GM23338 (cell line): ENCODE data around the gene IRF2BPL. TPM values are rescaled to one million over a fixed set of nuclear protein-coding genes. Genes with fewer than 3 reads are reported as not detected.
A peak's percentile ranks its signal among the peaks of the same experiment; 100 is the strongest.

Experiments
- ATAC-seq: fragments of 200-7000 bp; cut with Tn5 transposase; 3 replicates; pipeline ENCODE4 v1.9.1; 2020
- DNase-seq: peaks from one replicate; pipeline ENCODE4 v3.0.0-alpha.2; 2015; ENCODE audit warnings: low spot score
- H2AFZ ChIP-seq: fragments of 200-600 bp; sonication (generic); 2 replicates; pipeline ENCODE4 v1.8.0; 2016; ENCODE audit warnings: antibody characterized with exemption, mild to moderate bottlenecking, moderate library complexity
- H3F3A ChIP-seq: fragments of 200-600 bp; sonication (generic); replicated peaks from 2 replicates; pipeline ENCODE4 v1.8.0; 2017; ENCODE audit warnings: antibody characterized with exemption, mixed run types, low read depth
- H3K27ac ChIP-seq: fragments of 200-600 bp; sonication (generic); 2 replicates; pipeline ENCODE4 v1.6.1; 2016; ENCODE audit warnings: low read depth
- H3K27me3 ChIP-seq: fragments of 200-600 bp; sonication (generic); 2 replicates; pipeline ENCODE4 v1.8.0; 2016; ENCODE audit warnings: mild to moderate bottlenecking, mixed run types, moderate library complexity; ENCODE audit not compliant: insufficient read depth
- H3K36me3 ChIP-seq: fragments of 200-600 bp; sonication (generic); 2 replicates; pipeline ENCODE4 v1.8.0; 2016; ENCODE audit warnings: mild to moderate bottlenecking; ENCODE audit not compliant: insufficient read depth
- H3K4me1 ChIP-seq: fragments of 200-600 bp; sonication (generic); 2 replicates; pipeline ENCODE4 v1.8.0; 2016; ENCODE audit warnings: mild to moderate bottlenecking, moderate library complexity; ENCODE audit not compliant: insufficient read depth
- H3K4me2 ChIP-seq: fragments of 200-600 bp; sonication (generic); 2 replicates; pipeline ENCODE4 v1.7.1; 2017; ENCODE audit warnings: mixed run types
- H3K4me3 ChIP-seq: fragments of 200-600 bp; sonication (generic); 2 replicates; pipeline ENCODE4 v1.6.1; 2016; ENCODE audit warnings: mixed run types
- H3K79me2 ChIP-seq: fragments of 200-600 bp; sonication (generic); replicated peaks from 2 replicates; pipeline ENCODE4 v1.8.0; 2017; ENCODE audit warnings: mild to moderate bottlenecking; ENCODE audit not compliant: insufficient read depth
- H3K9me2 ChIP-seq: fragments of 200-600 bp; sonication (generic); 2 replicates; pipeline ENCODE4 v1.8.0; 2017; ENCODE audit not compliant: insufficient read depth
- H4K20me1 ChIP-seq: fragments of 200-600 bp; sonication (generic); replicated peaks from 2 replicates; pipeline ENCODE4 v1.8.0; 2017; ENCODE audit warnings: mild to moderate bottlenecking; ENCODE audit not compliant: insufficient read depth
- H3K27ac Mint-ChIP-seq: 2 replicates; pipeline ENCODE4 v1.8.0; 2020; ENCODE audit warnings: inconsistent platforms, mild to moderate bottlenecking, moderate library complexity, mixed read lengths
- H3K27me3 Mint-ChIP-seq: 3 replicates; pipeline ENCODE4 v1.8.0; 2022; ENCODE audit warnings: low read depth, mild to moderate bottlenecking, moderate library complexity, mixed read lengths, inconsistent platforms; ENCODE audit not compliant: insufficient read depth, poor library complexity
- H3K36me3 Mint-ChIP-seq: 3 replicates; pipeline ENCODE4 v1.8.0; 2021; ENCODE audit warnings: low read depth, mild to moderate bottlenecking, inconsistent platforms, moderate library complexity, mixed read lengths
- H3K4me1 Mint-ChIP-seq: 3 replicates; pipeline ENCODE4 v1.8.0; 2020; ENCODE audit warnings: mild to moderate bottlenecking, inconsistent platforms, mixed read lengths
- H3K4me3 Mint-ChIP-seq: 3 replicates; pipeline ENCODE4 v1.8.0; 2021; ENCODE audit warnings: moderate library complexity, mild to moderate bottlenecking, inconsistent platforms, mixed read lengths
- H3K9me3 Mint-ChIP-seq: 3 replicates; pipeline ENCODE4 v1.8.0; 2020; ENCODE audit warnings: moderate library complexity, mild to moderate bottlenecking, inconsistent platforms, mixed read lengths
- CREB1 ChIP-seq: fragments of 250-450 bp; sonication (Bioruptor Pico); IDR thresholded peaks from 2 replicates; pipeline ENCODE4 v1.5.0; 2020; ENCODE audit warnings: low read depth, mild to moderate bottlenecking, moderate library complexity
- CTCF ChIP-seq, 2 experiments: fragments of 200-600 bp in 1 of 2; sonication (generic) in 1 of 2; conservative IDR thresholded peaks; 2 replicates each; pipeline versions ENCODE4 v1.5.1 to v1.6.1; 2016 to 2017; ENCODE audit warnings: antibody characterized with exemption in 2 of 2, low read depth in 2 of 2, mild to moderate bottlenecking in 2 of 2, moderate library complexity in 1 of 2
- ETS1 ChIP-seq: IDR thresholded peaks from 2 replicates; pipeline ENCODE4 v1.6.1; 2016; ENCODE audit warnings: antibody characterized with exemption
- EZH2 ChIP-seq: fragments of 200-600 bp; sonication (generic); IDR thresholded peaks from one replicate; pipeline ENCODE4 v1.8.0; 2017; ENCODE audit warnings: antibody characterized with exemption, mild to moderate bottlenecking, low read depth; ENCODE audit not compliant: unreplicated experiment
- EZH2phosphoT487 ChIP-seq: fragments of 200-600 bp; sonication (generic); IDR thresholded peaks from one replicate; pipeline ENCODE4 v1.8.1; 2018; ENCODE audit warnings: antibody characterized with exemption; ENCODE audit not compliant: unreplicated experiment
- NANOG ChIP-seq: IDR thresholded peaks from 2 replicates; pipeline ENCODE4 v1.6.1; 2016; ENCODE audit warnings: antibody characterized with exemption, borderline replicate concordance
- POLR2AphosphoS5 ChIP-seq: IDR thresholded peaks from 2 replicates; pipeline ENCODE4 v1.6.1; 2016; ENCODE audit warnings: antibody characterized with exemption, low read depth
- STAT1 ChIP-seq: IDR thresholded peaks from one replicate; pipeline ENCODE4 v1.6.1; 2016; ENCODE audit warnings: antibody characterized with exemption; ENCODE audit not compliant: unreplicated experiment
- ZNF331 ChIP-seq: fragments of 250-450 bp; sonication (Bioruptor Pico); IDR thresholded peaks from 2 replicates; pipeline ENCODE4 v1.5.0; 2020; ENCODE audit warnings: low read depth, mild to moderate bottlenecking, moderate library complexity
- ZNF462 ChIP-seq: fragments of 250-450 bp; sonication (Bioruptor Pico); IDR thresholded peaks from 2 replicates; pipeline ENCODE4 v1.5.0; 2020; ENCODE audit warnings: mild to moderate bottlenecking, moderate library complexity
- polyA plus RNA-seq: library from polyadenylated mRNA; unstranded; fragments of >200 nt; fragmentation: Nextera tagmentation; extraction: Ambion mirVana; gene quantifications from 2 replicates; pipeline ENCODE4 v1.2.1, GENCODE V29; 2016
- total RNA-seq: library from RNA; depleted of rRNA; stranded (reverse); fragments of >200 nt; shearing (Covaris generic); gene quantifications from 2 replicates; pipeline ENCODE4 v1.2.3, GENCODE V29; 2014

Gene IRF2BPL
- total and polyA plus RNA-seq, 2 experiments from 2014 or later: 11.2 to 119 TPM

GRCh38 chr14:76993752-76994151, 34.8 kb downstream of the IRF2BPL start:
- 0 out of 2 replicates have a peak overlapping the region, but pooled peaks have one; percentile 84 for H3K27ac ChIP-seq
- peak overlapping the region; percentile 89; the same call in 1 of the 2 replicates for H3K27ac Mint-ChIP-seq

GRCh38 chr14:76990084-76990483, 38.4 kb downstream of the IRF2BPL start:
- Histone ChIP-seq H3K4me1 (peaks cover 10% of the 10 kb centered on the region; the same call in 1 of the 2 replicates), H3K79me2 (no peaks in the 10 kb centered on the region), H2AFZ (no peak overlapping the region), H3F3A (peaks cover 10% of the 10 kb centered on the region; the same call in 1 of the 2 replicates), H3K36me3 (no peaks in the 10 kb centered on the region), H3K4me3 (no peak overlapping the region), H4K20me1 (no peaks in the 10 kb centered on the region), H3K9me2 (no peaks in the 10 kb centered on the region), H3K27ac (no peak overlapping the region), H3K4me2 (no peak overlapping the region), H3K27me3 (no peaks in the 10 kb centered on the region)
- no peak for ATAC-seq
- Mint-ChIP-seq H3K9me3 (no peaks in the 10 kb centered on the region; the same call in 2 of the 3 replicates), H3K4me1 (peaks cover 34% of the 10 kb centered on the region), H3K27ac (no peak overlapping the region), H3K36me3 (no peaks in the 10 kb centered on the region), H3K27me3 (peaks cover 22% of the 10 kb centered on the region), H3K4me3 (no peak overlapping the region)
- TF ChIP-seq NANOG: no peak
- no peak for TF ChIP-seq POLR2AphosphoS5
- TF ChIP-seq CREB1 (CRISPR knock-in tag): no peak
- TF ChIP-seq EZH2phosphoT487: no peak
- TF ChIP-seq ZNF331: no peak
- TF ChIP-seq STAT1: no peak
- TF ChIP-seq ETS1: no peak
- no peak for TF ChIP-seq ZNF462 (CRISPR knock-in tag)
- DNase-seq: no peak

More at GRCh38 chr14:76993752-76994151, 34.8 kb downstream of the IRF2BPL start:
- Mint-ChIP-seq H3K9me3 (no peaks in the 10 kb centered on the region), H3K36me3 (no peaks in the 10 kb centered on the region), H3K4me3 (no peak overlapping the region), H3K27me3 (peaks cover 15% of the 10 kb centered on the region), H3K4me1 (peaks cover 40% of the 10 kb centered on the region)
- Histone ChIP-seq H3K27me3 (no peaks in the 10 kb centered on the region), H3K4me1 (peaks cover 36% of the 10 kb centered on the region), H3K4me2 (0 out of 2 replicates have a peak overlapping the region, but pooled peaks have one; percentile 38), H3K4me3 (no peak overlapping the region), H3K79me2 (no peaks in the 10 kb centered on the region), H3F3A (peaks cover 7% of the 10 kb centered on the region; the same call in 1 of the 2 replicates), H3K36me3 (no peaks in the 10 kb centered on the region), H3K9me2 (no peaks in the 10 kb centered on the region), H4K20me1 (no peaks in the 10 kb centered on the region), H2AFZ (peak overlapping the region; percentile 74; the same call in 1 of the 2 replicates)
- TF ChIP-seq ZNF331 (no peak), EZH2 (no peak), POLR2AphosphoS5 (no peak), CTCF (conservative IDR thresholded peaks at IDR 0.05; ENCODE audit: low read depth in 2 of 2) (no peak)
- DNase-seq: no peak
- no peak for ATAC-seq
